B cell (primary cell): ENCODE results near the gene AGRN. TPM values are rescaled to one million over a fixed set of nuclear protein-coding genes. Genes with fewer than 3 reads are reported as not detected.

ENCODE experiments used
- ATAC-seq: fragments of 200-7000 bp; cut with Tn5 transposase; one replicate; pipeline ENCODE4 v1.10.0; 2021; ENCODE audit warnings: low read depth, mild to moderate bottlenecking, moderate number of reproducible peaks, moderate library complexity
- CTCF ChIA-PET: fragments of 350-600 bp; sonication (Branson Sonifier 250); formaldehyde crosslinking; loops from one replicate; lab custom pipeline; 2021; ENCODE audit warnings: antibody characterized with exemption, inconsistent platforms; lab: Charles Lee
- POLR2A ChIA-PET: fragments of 350-600 bp; sonication (Branson Sonifier 250); formaldehyde crosslinking; loops from one replicate; lab custom pipeline; 2021; ENCODE audit warnings: antibody characterized with exemption; lab: Charles Lee
- DNase-seq: peaks from one replicate; pipeline ENCODE4 v3.0.0; 2013
- H2AFZ ChIP-seq: 2 replicates; pipeline ENCODE4 v1.6.1; 2012; ENCODE audit warnings: mild to moderate bottlenecking, low read depth, low read length; ENCODE audit not compliant: insufficient read depth, poor library complexity, severe bottlenecking
- H3K27ac ChIP-seq, 2 donors: 1 replicate in 1 of 2; 2 replicates in 1 of 2; pipeline ENCODE4 v1.5.1; 2012 to 2013; ENCODE audit warnings: low read length in 2 of 2, mild to moderate bottlenecking in 2 of 2, moderate library complexity in 1 of 2
- H3K27me3 ChIP-seq, 4 experiments: fragments of 200-600 bp in 1 of 4; sonication (generic) in 1 of 4; replicated peaks in 1 of 4; 1 replicate in 2 of 4; 2 replicates in 2 of 4; pipeline versions ENCODE4 v1.6.1 to v1.7.0; 2013 to 2016; ENCODE audit warnings: low read length in 3 of 4, mild to moderate bottlenecking in 2 of 4, mixed read lengths in 1 of 4, moderate library complexity in 1 of 4; ENCODE audit not compliant: insufficient read depth in 4 of 4, control insufficient read depth in 3 of 4; ENCODE audit errors: control extremely low read depth in 1 of 4
- H3K36me3 ChIP-seq, 2 experiments: replicated peaks in 1 of 2; 1 replicate in 1 of 2; 2 replicates in 1 of 2; pipeline versions ENCODE4 v1.6.1 to v1.7.1; 2013; ENCODE audit warnings: low read length in 1 of 2; ENCODE audit not compliant: insufficient read depth in 2 of 2, control insufficient read depth in 1 of 2; ENCODE audit errors: control extremely low read depth in 1 of 2, extremely low read depth in 1 of 2
- H3K4me1 ChIP-seq, 2 donors: fragments of 200-600 bp in 1 of 2; sonication (generic) in 1 of 2; 1 replicate in 1 of 2; 2 replicates in 1 of 2; pipeline versions ENCODE4 v1.5.1 to v1.6.1; 2013 to 2017; ENCODE audit warnings: low read length in 2 of 2; ENCODE audit not compliant: control insufficient read depth in 2 of 2, insufficient read depth in 2 of 2
- H3K4me2 ChIP-seq: replicated peaks from 2 replicates; pipeline ENCODE3; 2012; ENCODE audit warnings: mild to moderate bottlenecking, low read depth, low read length; ENCODE audit not compliant: poor library complexity, severe bottlenecking
- H3K4me3 ChIP-seq, 5 experiments: fragments of 200-600 bp in 1 of 5; sonication (generic) in 1 of 5; 1 replicate in 3 of 5; 2 replicates in 2 of 5; pipeline versions ENCODE4 v1.5.1 to v1.7.0; 2011 to 2016; ENCODE audit warnings: low read length in 4 of 5, mild to moderate bottlenecking in 4 of 5, low read depth in 2 of 5, control low read depth in 1 of 5, moderate library complexity in 1 of 5; ENCODE audit not compliant: insufficient read depth in 1 of 5; ENCODE audit errors: control extremely low read depth in 1 of 5, extremely low read depth in 1 of 5
- H3K79me2 ChIP-seq: fragments of 200-600 bp; sonication (generic); one replicate; pipeline ENCODE4 v1.6.0; 2016; ENCODE audit warnings: low read length; ENCODE audit not compliant: control insufficient read depth, insufficient read depth
- H3K9ac ChIP-seq: fragments of 200-600 bp; sonication (generic); 2 replicates; pipeline ENCODE4 v1.6.1; 2017; ENCODE audit warnings: mild to moderate bottlenecking, low read length, moderate library complexity
- H3K9me3 ChIP-seq, 3 donors: one replicate each; pipeline versions ENCODE4 v1.6.1 to v1.7.1; 2013; ENCODE audit warnings: low read length in 2 of 3; ENCODE audit not compliant: control insufficient read depth in 2 of 3, insufficient read depth in 1 of 3; ENCODE audit errors: control extremely low read depth in 1 of 3
- H4K20me1 ChIP-seq: 2 replicates; pipeline ENCODE4 v1.6.0; 2012; ENCODE audit warnings: mild to moderate bottlenecking, low read length; ENCODE audit not compliant: insufficient read depth, control insufficient read depth, poor library complexity, severe bottlenecking
- H3K27ac Mint-ChIP-seq: one replicate; pipeline ENCODE4 v1.8.0; 2021; ENCODE audit warnings: mixed read lengths
- H3K27me3 Mint-ChIP-seq: one replicate; pipeline ENCODE4 v1.8.0; 2021; ENCODE audit warnings: mixed read lengths
- H3K4me1 Mint-ChIP-seq: one replicate; pipeline ENCODE4 v1.8.0; 2021; ENCODE audit warnings: mixed read lengths
- H3K4me3 Mint-ChIP-seq: one replicate; pipeline ENCODE4 v1.8.0; 2021; ENCODE audit warnings: mixed read lengths
- H3K9me3 Mint-ChIP-seq: one replicate; pipeline ENCODE4 v1.8.0; 2022; ENCODE audit warnings: mixed read lengths; ENCODE audit not compliant: insufficient read depth
- CTCF ChIP-seq: fragments of 200-600 bp; IDR thresholded peaks from one replicate; pipeline ENCODE4 v1.8.0; 2022; ENCODE audit warnings: antibody characterized with exemption, mild to moderate bottlenecking
- EZH2 ChIP-seq: IDR thresholded peaks from 2 replicates; pipeline ENCODE4 v1.6.1; 2012; ENCODE audit warnings: borderline replicate concordance, low read depth, mild to moderate bottlenecking, moderate library complexity, low read length; ENCODE audit not compliant: insufficient read depth, poor library complexity, severe bottlenecking
- WGBS: methylation state at CpG from one replicate; pipeline ENCODE4 v1.1.5; 2013; ENCODE audit warnings: missing lambda C conversion rate; ENCODE audit not compliant: insufficient coverage; 5-methylcytosine and 5-hydroxymethylcytosine counted together
- intact Hi-C: fragments of 100-400 bp; cut with micrococcal nuclease; formaldehyde crosslinking; loops from one replicate; pipeline ENCODE4 v1.10.0; 2022
- polyA plus RNA-seq: library from polyadenylated mRNA; depleted of rRNA; stranded (reverse); fragments of >200 nt; gene quantifications from 2 replicates; pipeline ENCODE4 v1.2.3, GENCODE V29; 2012
- total RNA-seq, 2 donors: library from RNA; stranded (reverse); fragments of 120-200 nt in 1 of 2; gene quantifications; 1 replicate in 1 of 2; 2 replicates in 1 of 2; pipeline versions ENCODE4 v1.2.3 to v1.2.4, GENCODE V29; 2013 to 2022

The AGRN gene
- total and polyA plus RNA-seq, 2 donors (not counting 1 experiment from before 2014, with no cell fraction given) = 7.3 to 31.3 TPM

- WGBS = 95% methylated on average over 40 of the region's 44 CpGs
- Histone ChIP-seq H3K4me3 (no peak overlapping the region), H3K36me3 (no peaks in the 10 kb centered on the region), H3K4me2 (no peak overlapping the region), H3K9me3 (peaks cover 0 to 11% (median 0%) of the 10 kb centered on the region in 3 donors), H4K20me1 (no peaks in the 10 kb centered on the region), H3K27ac (no peak overlapping the region), H3K79me2 (no peaks in the 10 kb centered on the region), H3K4me1 (peaks cover 10% of the 10 kb centered on the region in 2 donors), H3K27me3 (peaks cover 0 to 45% (median 10%) of the 10 kb centered on the region in 4 experiments), H3K9ac (no peak overlapping the region), H2AFZ (no peak overlapping the region)
- no peak overlapping the region for H3K27ac Mint-ChIP-seq
- no peak for ATAC-seq
- peaks cover 7% of the 10 kb centered on the region for H3K4me1 Mint-ChIP-seq
- no peak for DNase-seq
- TF ChIP-seq CTCF (no peak), EZH2 (no peak)
- CTCF ChIA-PET = no interaction called here
- POLR2A ChIA-PET = no interaction called here
- intact Hi-C loops = no loop called here
- H3K9me3 Mint-ChIP-seq = no peaks in the 10 kb centered on the region
- peaks cover 26% of the 10 kb centered on the region for H3K27me3 Mint-ChIP-seq
- no peak overlapping the region for H3K4me3 Mint-ChIP-seq
These were observed 41.7 kb upstream of the AGRN start for GRCh38 chr1:978069-978834.
